GM19043 (cell line): ENCODE measurements around the gene PDE4B.
A peak's percentile ranks its signal among the peaks of the same experiment; 100 is the strongest.

Experiments
- ATAC-seq: cut with Tn5 transposase; IDR thresholded peaks from one replicate; pipeline ENCODE4 v1.9.1; 2021; ENCODE audit warnings: low read depth; ENCODE audit not compliant: unreplicated experiment

The PDE4B gene

GRCh38 chr1:66367369-66367768, 574.7 kb downstream of the PDE4B start:
- ATAC-seq, result no peak

GRCh38 chr1:66368261-66368660, 575.6 kb downstream of the PDE4B start:
- ATAC-seq, result no peak

- no peak for ATAC-seq
These were observed 577.8 kb downstream of the PDE4B start for GRCh38 chr1:66370462-66370971.

GRCh38 chr1:66371233-66372005, 578.7 kb downstream of the PDE4B start:
- ATAC-seq, result peak; percentile 26

- no peak for ATAC-seq
These were observed 579.9 kb downstream of the PDE4B start for GRCh38 chr1:66372522-66373101.

GRCh38 chr1:66373157-66373591, 580.5 kb downstream of the PDE4B start:
- no peak for ATAC-seq

GRCh38 chr1:66374148-66374547, 581.5 kb downstream of the PDE4B start:
- ATAC-seq, result peak; percentile 36

GRCh38 chr1:66374561-66375111, 581.9 kb downstream of the PDE4B start:
- peak; percentile 42 for ATAC-seq

GRCh38 chr1:66375125-66375524, 582.4 kb downstream of the PDE4B start:
- ATAC-seq, result no peak

- ATAC-seq, result peak; percentile 94
These were observed 587.9 kb downstream of the PDE4B start for GRCh38 chr1:66380452-66381212.

- no peak for ATAC-seq
These were observed 589.1 kb downstream of the PDE4B start for GRCh38 chr1:66381621-66382275.

GRCh38 chr1:66383168-66383567, 590.5 kb downstream of the PDE4B start:
- no peak for ATAC-seq

- no peak for ATAC-seq
These were observed 590.9 kb downstream of the PDE4B start for GRCh38 chr1:66383611-66384010.

GRCh38 chr1:66384258-66384921, 591.7 kb downstream of the PDE4B start:
- ATAC-seq, result no peak

- no peak for ATAC-seq
These were observed 594.0 kb downstream of the PDE4B start for GRCh38 chr1:66386712-66387111.

- ATAC-seq, result no peak
These were observed 596.2 kb downstream of the PDE4B start for GRCh38 chr1:66388913-66389312.

GRCh38 chr1:66393586-66394287, 601.0 kb downstream of the PDE4B start:
- ATAC-seq, result no peak

- ATAC-seq, result no peak
These were observed 601.9 kb downstream of the PDE4B start for GRCh38 chr1:66394603-66395002.
